Measurements from ENCODE around the gene CCL11. TPM values are rescaled to one million over a fixed set of nuclear protein-coding genes. Genes with fewer than 3 reads are reported as not detected.

CCL11 gene
- total RNA-seq, 1 donor, result not detected

DNA sequence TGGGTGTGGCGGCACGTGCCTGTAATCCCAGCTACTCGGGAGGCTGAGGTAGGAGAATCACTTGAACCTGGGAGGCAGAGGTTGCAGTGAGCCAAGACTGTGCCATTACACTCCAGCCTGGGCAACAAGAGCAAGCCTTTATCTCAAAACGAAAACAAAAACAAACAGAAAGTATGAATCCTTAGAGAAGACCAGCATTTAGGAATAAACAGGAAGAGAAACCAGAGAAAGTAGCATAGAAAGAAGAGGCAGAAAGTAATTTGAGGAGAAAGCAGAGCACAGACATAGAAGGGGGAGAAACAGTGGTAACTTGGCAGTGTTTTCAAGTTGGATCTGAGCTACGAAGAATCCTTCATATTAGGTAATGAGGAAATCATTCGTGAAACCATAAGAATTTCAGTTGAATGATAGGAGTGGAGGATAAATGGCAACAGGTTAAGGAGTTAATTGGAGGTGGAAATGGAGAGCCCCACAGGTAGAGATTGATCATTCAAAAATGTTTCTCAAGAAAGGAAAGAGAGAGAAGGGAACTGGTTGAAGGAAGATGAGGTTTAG is 40.1 kb upstream of the CCL11 start:
- no peak for DNase-seq (ENCODE audit: low read depth)
- TF ChIP-seq, protein P1, sequence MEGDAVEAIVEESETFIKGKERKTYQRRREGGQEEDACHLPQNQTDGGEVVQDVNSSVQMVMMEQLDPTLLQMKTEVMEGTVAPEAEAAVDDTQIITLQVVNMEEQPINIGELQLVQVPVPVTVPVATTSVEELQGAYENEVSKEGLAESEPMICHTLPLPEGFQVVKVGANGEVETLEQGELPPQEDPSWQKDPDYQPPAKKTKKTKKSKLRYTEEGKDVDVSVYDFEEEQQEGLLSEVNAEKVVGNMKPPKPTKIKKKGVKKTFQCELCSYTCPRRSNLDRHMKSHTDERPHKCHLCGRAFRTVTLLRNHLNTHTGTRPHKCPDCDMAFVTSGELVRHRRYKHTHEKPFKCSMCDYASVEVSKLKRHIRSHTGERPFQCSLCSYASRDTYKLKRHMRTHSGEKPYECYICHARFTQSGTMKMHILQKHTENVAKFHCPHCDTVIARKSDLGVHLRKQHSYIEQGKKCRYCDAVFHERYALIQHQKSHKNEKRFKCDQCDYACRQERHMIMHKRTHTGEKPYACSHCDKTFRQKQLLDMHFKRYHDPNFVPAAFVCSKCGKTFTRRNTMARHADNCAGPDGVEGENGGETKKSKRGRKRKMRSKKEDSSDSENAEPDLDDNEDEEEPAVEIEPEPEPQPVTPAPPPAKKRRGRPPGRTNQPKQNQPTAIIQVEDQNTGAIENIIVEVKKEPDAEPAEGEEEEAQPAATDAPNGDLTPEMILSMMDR (IDR thresholded peaks at IDR 0.05; ENCODE audit: insufficient read depth, low read length), result no peak
- H3K4me3 ChIP-seq (ENCODE audit: low read depth, low read length), result no peak overlapping the region

DNA sequence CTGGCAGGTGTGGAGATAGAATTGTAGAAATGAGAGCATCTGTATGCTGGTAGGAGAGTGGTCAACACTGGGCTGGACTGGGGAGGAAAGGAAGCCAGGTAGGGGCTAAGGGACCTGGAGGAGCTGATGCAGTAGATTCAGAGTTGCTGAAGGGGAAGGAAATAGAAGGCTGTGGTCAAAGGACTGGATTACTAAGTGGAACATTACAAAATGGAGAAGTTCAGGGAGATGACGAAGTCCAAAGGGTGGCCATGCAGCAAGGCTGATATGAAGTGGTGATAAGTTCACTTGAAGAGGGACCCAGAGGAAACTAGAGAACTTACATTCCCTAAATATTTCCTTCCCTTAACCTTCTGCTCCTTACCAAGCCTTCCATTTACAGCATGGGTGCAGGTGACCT is 39.1 kb upstream of the CCL11 start:
- TF ChIP-seq, protein P1 (IDR thresholded peaks at IDR 0.05; ENCODE audit: insufficient read depth, low read length), result no peak

DNA sequence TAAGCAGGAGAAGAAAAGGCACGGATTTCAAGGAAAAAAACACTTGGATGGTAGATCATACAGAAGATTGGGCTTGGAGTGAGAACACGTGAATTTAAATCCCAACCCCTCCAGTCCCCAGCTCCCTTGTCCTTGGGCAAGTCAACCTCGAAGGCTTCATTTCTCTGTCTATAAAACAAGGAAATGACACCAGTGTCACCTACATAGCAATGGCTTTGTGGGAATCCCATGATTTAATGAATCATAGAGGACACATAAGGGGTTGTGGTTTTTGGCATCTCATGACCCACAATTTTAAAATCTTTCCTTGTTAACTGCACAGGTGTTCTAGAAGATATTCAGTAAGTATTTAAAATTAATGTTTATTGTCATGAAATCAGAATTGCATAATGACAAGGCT is 38.7 kb upstream of the CCL11 start:
- no peak overlapping the region for H3K4me3 ChIP-seq (ENCODE audit: low read depth, low read length)
- TF ChIP-seq, protein P1 (IDR thresholded peaks at IDR 0.05; ENCODE audit: insufficient read depth, low read length), result no peak
- no peak for DNase-seq (ENCODE audit: low read depth)

More for the DNA sequence above, 39.1 kb upstream of the CCL11 start:
- H3K4me3 ChIP-seq (ENCODE audit: low read depth, low read length), result no peak overlapping the region
- DNase-seq (ENCODE audit: low read depth), result no peak

DNA sequence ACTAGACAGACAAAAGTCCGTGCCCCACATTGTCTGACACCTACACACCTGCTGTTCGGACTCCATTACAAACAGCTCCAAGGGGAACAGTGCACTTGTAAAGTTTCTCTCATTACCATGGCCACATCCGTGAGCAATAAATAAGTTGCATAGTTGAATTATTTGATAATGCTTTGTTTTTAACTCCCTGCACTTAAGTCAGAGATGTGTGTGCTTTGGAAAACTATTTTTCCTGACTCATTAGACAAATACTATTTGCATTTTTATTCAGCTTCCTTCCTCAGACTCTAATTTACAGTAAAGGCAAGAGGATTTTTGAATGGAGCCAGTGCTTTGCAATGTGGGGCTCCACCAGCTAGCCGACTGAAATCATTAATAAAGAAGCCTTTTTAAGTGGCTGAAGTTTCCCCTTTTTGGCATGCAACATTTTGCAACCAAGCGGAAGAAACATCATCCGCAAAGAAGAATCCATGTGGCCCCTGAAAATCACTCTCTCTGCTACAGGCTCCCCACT is 37.0 kb upstream of the CCL11 start:
- no peak overlapping the region for H3K4me3 ChIP-seq (ENCODE audit: low read depth, low read length)
- TF ChIP-seq, protein P1 (IDR thresholded peaks at IDR 0.05; ENCODE audit: insufficient read depth, low read length), result no peak
- DNase-seq (ENCODE audit: low read depth), result peak; percentile 76

DNA sequence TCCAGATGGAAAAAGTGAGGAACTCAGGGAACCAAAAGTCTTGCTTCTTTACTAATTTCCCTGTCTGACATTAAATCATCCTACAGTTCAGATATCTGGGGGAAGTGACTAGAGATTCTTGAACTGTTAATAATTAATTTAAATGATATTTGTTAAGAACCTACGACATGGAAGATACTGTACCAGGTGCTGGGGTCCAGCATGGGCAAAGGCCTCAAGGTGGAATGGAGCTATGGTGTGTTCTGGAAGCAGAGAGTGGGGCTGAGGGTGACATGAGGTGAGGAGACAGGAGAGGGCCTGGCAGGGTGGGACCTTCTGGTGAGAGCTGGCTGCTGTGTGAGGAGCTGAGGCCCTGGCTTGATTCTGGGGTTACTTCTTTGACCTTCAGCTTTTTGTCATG is 36.5 kb upstream of the CCL11 start:
- TF ChIP-seq, protein P1 (IDR thresholded peaks at IDR 0.05; ENCODE audit: insufficient read depth, low read length), result no peak
- no peak for DNase-seq (ENCODE audit: low read depth)
- no peak overlapping the region for H3K4me3 ChIP-seq (ENCODE audit: low read depth, low read length)

DNA sequence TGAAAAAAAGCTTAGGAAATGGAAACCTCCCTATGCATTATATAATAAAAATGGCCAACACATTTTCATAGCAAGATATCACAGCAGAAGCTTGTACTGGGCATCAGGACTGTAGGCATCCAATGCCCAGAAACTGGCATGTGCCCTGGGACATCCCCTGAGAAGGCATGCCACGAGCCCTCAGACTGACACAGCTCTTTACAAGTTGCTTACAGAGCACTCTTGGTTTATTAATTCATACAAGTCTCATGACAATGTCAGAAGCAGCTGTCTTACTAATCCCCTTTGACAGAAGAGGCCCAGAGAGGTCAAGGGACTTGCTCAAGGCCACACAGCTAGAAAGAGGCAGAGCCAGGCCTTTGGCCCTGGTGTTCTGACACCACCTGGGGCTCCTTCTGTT is 36.1 kb upstream of the CCL11 start:
- no peak for DNase-seq (ENCODE audit: low read depth)
- TF ChIP-seq, protein P1 (IDR thresholded peaks at IDR 0.05; ENCODE audit: insufficient read depth, low read length), result no peak
- H3K4me3 ChIP-seq (ENCODE audit: low read depth, low read length), result no peak overlapping the region

DNA sequence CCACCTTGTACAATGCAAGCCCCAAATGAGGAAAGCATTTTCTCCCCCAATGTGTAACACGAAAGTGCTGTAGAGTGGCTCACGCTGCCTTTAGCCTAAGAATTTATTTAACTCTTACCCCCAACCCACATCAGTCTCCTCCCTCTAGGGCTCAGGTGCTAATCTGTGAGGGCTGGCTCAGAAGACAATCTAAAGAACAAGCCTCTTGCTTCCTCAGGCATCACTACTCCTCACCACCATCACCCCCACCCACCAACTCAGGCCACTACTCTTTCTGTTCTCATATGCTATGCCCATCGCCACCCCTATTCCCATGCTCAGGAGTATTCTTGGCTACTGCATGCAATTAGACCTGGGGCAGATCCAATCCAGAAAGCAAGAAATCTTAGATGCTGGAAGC is 34.4 kb upstream of the CCL11 start:
- TF ChIP-seq, protein P1 (IDR thresholded peaks at IDR 0.05; ENCODE audit: insufficient read depth, low read length), result no peak
- DNase-seq (ENCODE audit: low read depth), result no peak
- H3K4me3 ChIP-seq (ENCODE audit: low read depth, low read length), result no peak overlapping the region
